Coronary artery (tissue), 2 donors: Measurements from ENCODE around the gene YIPF7.

Experiments
- DNase-seq: peaks from one replicate; pipeline ENCODE4 v3.0.0-alpha.2; 2017; ENCODE audit warnings: low spot score
- H3K27ac ChIP-seq, 2 donors: fragments of 200-600 bp; sonication (generic); one replicate each; pipeline ENCODE4 v1.5.1; 2016 to 2019
- H3K4me3 ChIP-seq: fragments of 200-600 bp; sonication (generic); 2 replicates; pipeline ENCODE4 v1.5.1; 2016; ENCODE audit warnings: mild to moderate bottlenecking, moderate library complexity
- CTCF ChIP-seq: fragments of 200-600 bp; sonication (generic); IDR thresholded peaks from one replicate; pipeline ENCODE4 v1.5.1; 2019; ENCODE audit warnings: antibody characterized with exemption

Gene YIPF7

GRCh38 chr4:44651425-44651824, at the start of gene YIPF7:
YIPF7 (minus strand) TSS chr4:44651625; CDS start chr4:44650100, 1,525 bp downstream.
- no peak within 1 kb of the TSS for H3K4me3 ChIP-seq
- DNase-seq = no peak
- no peak for TF ChIP-seq CTCF
- H3K27ac ChIP-seq = no peak within 1 kb of the TSS

- no peak for DNase-seq
- H3K4me3 ChIP-seq = no peak overlapping the region
- H3K27ac ChIP-seq = no peak overlapping the region
- no peak for TF ChIP-seq CTCF
These were observed 49.6 kb upstream of the YIPF7 start for GRCh38 chr4:44701037-44701436.

GRCh38 chr4:44700427-44700826, 49.0 kb upstream of the YIPF7 start:
- DNase-seq = no peak
- no peak for TF ChIP-seq CTCF

GRCh38 chr4:44684648-44685047, 33.2 kb upstream of the YIPF7 start:
- H3K4me3 ChIP-seq = no peak overlapping the region
- H3K27ac ChIP-seq = no peak overlapping the region
- no peak for TF ChIP-seq CTCF
- DNase-seq = no peak

More at GRCh38 chr4:44700427-44700826, 49.0 kb upstream of the YIPF7 start:
- Histone ChIP-seq H3K27ac (no peak overlapping the region), H3K4me3 (no peak overlapping the region)

- no peak for TF ChIP-seq CTCF
- DNase-seq = no peak
- Histone ChIP-seq H3K27ac (peak overlapping the region; percentile 78 to 90), H3K4me3 (peak overlapping the region; percentile 85)
These were observed 27.6 kb upstream of the YIPF7 start for GRCh38 chr4:44679060-44679459.

GRCh38 chr4:44678094-44679041, 26.9 kb upstream of the YIPF7 start, which contains the start of gene GUF1:
GUF1 (plus strand) TSS chr4:44678420; CDS start chr4:44678623, 203 bp downstream.
- peak within 1 kb of the TSS; percentile 78 to 90 for H3K27ac ChIP-seq
- no peak for TF ChIP-seq CTCF
- H3K4me3 ChIP-seq = peak within 1 kb of the TSS; percentile 85
- peak; percentile 94 for DNase-seq

GRCh38 chr4:44675366-44675765, 23.9 kb upstream of the YIPF7 start:
- no peak for TF ChIP-seq CTCF
- Histone ChIP-seq H3K27ac (no peak overlapping the region), H3K4me3 (no peak overlapping the region)
- DNase-seq = no peak
